HG03159 (cell line): ENCODE results near the gene TIMM21.

Experiments used
- ATAC-seq: cut with Tn5 transposase; IDR thresholded peaks from one replicate; pipeline ENCODE4 v1.9.1; 2021; ENCODE audit warnings: mild to moderate bottlenecking, moderate library complexity; ENCODE audit not compliant: unreplicated experiment

The TIMM21 gene

DNA sequence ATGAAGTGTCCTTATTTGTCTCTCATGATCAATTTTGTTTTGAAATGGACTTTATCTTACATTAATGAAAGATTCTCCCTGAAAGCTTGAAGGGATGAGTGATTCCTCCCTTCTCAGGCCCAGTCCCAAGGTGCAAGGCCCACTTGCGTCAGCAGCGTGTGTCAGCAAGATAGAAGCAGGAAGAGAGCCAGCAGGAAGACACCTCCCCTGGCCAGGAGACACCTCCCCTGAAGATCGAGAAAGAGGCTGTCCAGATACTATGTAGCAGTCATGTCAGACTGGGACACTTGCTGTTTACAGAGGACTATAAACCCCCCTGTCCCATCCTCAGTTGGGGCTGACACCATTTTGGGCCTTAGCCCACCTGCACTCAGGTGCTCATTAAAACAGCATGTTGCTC is 38.3 kb downstream of the TIMM21 start:
- ATAC-seq: no peak

DNA sequence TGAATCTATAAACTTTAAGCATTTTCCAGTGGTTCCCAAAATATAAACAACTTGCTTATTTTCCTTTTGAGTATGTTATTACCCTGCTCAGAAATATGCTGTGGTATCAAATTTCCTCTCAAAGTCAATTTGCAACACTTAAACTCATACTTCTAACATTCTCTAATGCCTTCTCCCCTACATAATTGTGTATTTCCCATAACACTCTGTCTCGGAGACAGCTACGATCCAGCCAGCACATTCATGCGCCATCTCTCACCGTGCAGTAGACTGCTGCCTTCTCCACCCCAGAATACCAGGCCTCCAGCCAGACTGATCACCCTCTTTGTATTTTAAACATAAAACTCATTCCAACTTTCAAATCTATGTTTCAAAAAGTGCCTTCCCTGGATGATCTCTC is 41.8 kb downstream of the TIMM21 start:
- ATAC-seq: no peak

DNA sequence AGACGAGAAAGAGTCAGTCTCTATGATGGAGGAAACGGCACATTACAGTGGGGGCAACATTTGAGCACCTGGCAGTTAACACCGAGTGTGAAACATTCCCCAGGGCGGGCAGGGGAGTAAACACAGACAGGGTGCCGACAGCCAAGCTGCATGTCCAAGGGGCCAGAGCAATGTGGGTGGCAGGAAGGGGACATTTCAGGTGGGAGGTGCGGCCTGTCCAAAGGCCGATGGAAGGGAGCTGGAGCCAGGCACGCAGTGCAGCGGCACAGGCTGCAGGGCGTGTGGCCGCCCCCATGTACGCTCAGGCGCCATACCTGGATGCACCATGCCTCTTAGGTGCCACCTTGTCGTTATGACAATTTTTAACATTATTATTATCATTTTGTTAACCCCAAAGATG is 43.3 kb downstream of the TIMM21 start:
- no peak for ATAC-seq

DNA sequence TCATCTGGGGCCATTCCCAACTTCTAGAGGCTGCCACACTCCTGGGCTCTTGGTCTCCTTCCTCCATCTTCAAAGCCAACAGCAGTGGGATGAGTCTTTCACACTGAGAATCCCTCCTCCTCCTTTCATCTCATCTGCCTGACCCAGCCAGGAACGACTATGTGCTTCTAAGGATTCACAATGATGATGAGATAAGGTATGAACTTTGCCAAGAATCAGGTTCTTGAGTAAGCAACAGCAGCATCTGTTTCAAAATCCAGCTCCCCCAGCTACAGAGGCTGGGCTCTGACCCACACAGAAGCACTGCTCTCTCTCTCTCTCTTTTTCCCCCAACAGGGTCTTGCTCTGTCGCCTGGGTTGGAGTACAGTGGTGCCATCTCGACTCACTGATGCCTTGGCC is 46.4 kb downstream of the TIMM21 start:
- ATAC-seq: no peak

DNA sequence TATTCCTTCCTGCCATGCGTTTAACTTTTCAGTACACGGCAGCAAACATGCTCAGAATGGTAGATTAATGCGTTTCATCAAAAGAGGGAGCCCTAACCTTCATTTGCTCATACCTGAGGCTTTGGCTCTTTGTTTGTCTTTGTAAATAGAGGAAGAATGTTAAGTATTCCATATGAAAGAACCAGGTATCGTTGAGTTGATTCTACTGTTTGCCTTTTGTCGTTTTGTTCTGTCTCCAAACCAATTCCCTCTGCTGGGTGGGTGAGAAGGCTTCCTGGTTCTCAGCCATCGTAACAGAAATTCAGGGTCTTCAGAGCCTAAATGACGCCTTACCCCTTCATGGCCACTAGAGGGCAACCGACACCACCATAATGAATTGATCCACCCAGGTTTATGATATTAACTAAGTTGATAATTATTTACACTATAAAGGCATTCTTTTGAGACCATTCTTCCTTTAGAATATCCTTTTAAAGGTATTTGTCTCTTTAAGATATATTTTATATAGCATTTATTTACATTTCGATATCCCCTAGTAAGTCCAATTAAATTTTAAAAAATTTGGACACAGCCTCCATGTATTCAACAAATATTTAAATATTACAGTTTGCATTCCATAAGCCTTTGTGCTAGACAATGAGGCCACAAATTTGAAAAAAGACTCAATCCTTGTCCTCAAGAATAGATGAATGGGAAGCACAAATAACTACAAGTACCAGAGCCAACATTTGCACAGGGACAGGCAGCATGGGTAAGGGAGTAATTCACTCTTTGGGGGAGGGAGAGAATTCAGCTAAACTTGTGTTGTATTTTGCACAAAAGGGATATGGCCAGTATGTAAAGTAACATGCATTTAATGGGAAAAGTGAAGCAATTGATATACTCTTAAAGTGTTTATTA is 48.1 kb downstream of the TIMM21 start:
- ATAC-seq: peak; percentile 88

DNA sequence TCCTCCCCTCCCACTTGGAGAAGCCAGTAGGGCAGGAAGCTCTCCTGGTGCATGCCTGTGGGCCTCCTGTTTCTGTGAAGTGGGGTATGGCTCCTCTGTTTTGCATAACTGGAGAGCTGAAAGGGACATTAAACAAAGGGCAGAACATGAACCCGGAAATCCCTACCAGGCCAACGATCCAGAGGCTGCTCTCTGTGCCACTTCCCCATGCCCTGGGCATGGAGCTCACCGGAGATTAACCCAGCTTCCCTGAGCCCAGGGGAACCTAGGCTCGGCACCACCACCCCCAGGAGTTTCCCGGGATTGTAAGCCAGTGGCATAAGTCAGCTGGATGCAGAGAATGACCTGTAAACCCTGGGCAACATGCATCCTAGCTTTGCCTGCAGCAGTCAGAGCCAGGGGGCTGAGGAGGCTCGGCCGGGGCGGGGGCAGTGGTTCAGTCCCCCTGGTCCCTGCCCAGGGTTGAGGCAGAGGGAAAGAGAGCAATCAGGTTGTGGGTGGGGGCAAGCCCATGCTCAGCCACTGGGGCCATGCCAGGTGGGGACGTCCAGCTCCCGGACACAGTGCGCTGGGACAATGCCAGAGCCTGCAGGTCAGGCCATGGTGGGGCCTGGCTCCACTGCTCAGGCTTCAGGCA is 49.5 kb downstream of the TIMM21 start:
- no peak for ATAC-seq

DNA sequence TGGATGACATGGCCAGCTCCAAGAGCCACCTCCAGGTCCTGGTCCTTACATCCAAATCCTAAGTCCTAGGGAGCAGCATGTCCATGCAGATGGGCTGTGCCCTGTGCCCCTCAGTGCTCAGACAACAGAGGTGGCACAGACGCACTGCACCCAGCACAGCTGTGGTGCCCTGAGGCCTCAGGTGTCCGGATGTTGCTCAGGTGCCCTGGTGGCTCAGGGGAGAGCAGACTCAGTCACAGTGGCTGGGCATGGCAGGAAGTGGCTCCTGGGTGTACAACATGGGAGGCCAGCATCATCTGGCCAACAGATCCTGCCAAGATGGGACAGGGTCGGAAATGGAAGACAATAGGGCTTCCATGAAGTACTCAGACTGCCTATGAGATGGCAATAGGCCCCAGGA is 50.1 kb downstream of the TIMM21 start:
- ATAC-seq: no peak

DNA sequence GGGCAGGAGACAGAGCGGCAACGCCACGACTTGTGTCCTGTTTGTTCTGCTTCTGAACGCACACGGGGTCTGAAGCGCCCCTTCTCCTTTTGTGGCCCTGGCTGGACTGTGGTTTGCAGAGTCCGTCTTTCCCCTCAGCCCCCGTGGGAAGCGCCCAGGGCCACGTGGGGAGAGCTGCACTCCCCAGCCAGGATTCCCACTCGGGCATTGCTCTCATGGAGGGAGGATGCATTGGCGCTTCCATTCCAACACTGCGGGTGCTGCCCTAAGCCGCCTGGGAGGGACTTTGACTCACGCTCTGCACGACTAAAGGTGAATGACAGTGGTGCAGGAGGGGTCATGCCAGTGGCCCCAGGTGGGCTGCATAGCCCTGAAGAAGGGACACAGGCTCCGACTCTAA is 52.5 kb downstream of the TIMM21 start:
- ATAC-seq: no peak

DNA sequence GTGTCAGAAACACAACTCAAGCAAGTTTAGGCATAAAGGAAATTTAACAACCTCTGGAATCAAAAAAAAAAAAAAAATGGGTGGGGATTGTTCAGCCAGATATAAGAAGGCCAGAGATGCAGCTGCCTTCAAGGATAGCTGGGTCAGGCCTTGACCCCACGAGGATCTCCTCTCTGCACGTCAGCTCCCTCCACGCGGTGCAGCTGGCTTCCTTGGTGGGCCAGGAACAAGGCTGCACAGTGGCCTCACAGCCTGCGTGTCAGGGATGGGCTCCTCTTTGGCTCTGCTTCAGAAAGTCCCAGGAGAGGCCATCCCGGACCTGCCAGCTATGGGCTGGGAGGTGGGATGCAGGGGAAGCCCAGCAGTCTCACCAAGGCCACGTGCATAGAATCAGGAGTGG is 55.5 kb downstream of the TIMM21 start:
- no peak for ATAC-seq

DNA sequence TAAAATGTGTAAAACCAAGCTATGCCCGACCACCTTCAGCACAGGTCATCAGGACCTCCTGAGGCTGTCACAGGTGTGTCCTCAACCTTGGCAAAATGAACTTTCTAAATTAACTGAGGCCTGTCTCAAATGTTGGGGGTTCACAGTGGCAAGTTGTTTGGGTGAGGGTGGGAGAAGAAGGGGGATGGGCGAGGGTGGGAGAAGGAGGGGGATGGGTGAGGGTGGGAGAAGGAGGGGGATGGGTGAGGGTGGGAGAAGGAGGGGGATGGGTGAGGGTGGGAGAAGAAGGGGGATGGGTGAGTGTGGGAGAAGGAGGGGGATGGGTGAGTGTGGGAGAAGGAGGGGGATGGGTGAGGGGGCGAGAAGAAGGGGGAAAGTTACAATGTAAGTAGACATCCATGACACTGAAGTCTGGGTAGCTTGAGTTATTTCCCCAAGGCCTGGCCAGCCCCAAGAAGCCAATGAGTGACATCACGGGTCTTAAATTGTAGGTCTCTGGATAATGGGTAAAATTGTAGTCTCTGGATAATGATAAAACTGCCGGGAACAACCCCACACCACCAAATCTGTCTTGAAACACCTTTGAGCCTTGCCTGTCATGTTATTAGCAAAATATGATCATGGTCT is 56.3 kb downstream of the TIMM21 start:
- no peak for ATAC-seq
